Right atrium auricular region (tissue), 2 donors: ENCODE measurements around the gene IRF2. TPM values are rescaled to one million over a fixed set of nuclear protein-coding genes. Genes with fewer than 3 reads are reported as not detected.

Experiments used
- DNase-seq: peaks from one replicate; pipeline ENCODE4 v3.0.0-alpha.2; 2019; ENCODE audit warnings: low spot score
- H3K27ac ChIP-seq, 2 donors: fragments of 200-600 bp; sonication (generic); 1 replicate in 1 of 2; 2 replicates in 1 of 2; pipeline ENCODE4 v1.5.1; 2016 to 2019
- H3K27me3 ChIP-seq, 2 donors: fragments of 200-600 bp; sonication (generic); one replicate each; pipeline versions ENCODE4 v1.5.1 to v1.6.0; 2017 to 2019
- H3K36me3 ChIP-seq: fragments of 200-600 bp; sonication (generic); one replicate; pipeline ENCODE4 v1.5.1; 2016
- H3K4me1 ChIP-seq, 2 donors: fragments of 200-600 bp; sonication (generic); one replicate each; pipeline versions ENCODE4 v1.5.1 to v1.6.0; 2017 to 2019
- H3K4me3 ChIP-seq, 2 donors: fragments of 200-600 bp; sonication (generic); 1 replicate in 1 of 2; 2 replicates in 1 of 2; pipeline ENCODE4 v1.5.1; 2017 to 2019; ENCODE audit warnings: mild to moderate bottlenecking in 1 of 2, moderate library complexity in 1 of 2
- H3K9me3 ChIP-seq, 2 donors: fragments of 200-600 bp; sonication (generic); one replicate each; pipeline ENCODE4 v1.5.1; 2019
- total RNA-seq, 2 donors: library from RNA; depleted of rRNA; stranded (reverse); fragments of >200 nt; gene quantifications; one replicate each; pipeline ENCODE4 v1.1.0, GENCODE V29; 2016
- TF ChIP-seq, protein P1 (sequence below), 2 donors: fragments of 200-600 bp; sonication (generic); IDR thresholded peaks; one replicate each; pipeline ENCODE4 v1.5.1; 2019; ENCODE audit warnings: antibody characterized with exemption in 2 of 2

Gene IRF2
- total RNA-seq, 2 donors from 2014 or later, result 17.7 to 24.5 TPM

DNA sequence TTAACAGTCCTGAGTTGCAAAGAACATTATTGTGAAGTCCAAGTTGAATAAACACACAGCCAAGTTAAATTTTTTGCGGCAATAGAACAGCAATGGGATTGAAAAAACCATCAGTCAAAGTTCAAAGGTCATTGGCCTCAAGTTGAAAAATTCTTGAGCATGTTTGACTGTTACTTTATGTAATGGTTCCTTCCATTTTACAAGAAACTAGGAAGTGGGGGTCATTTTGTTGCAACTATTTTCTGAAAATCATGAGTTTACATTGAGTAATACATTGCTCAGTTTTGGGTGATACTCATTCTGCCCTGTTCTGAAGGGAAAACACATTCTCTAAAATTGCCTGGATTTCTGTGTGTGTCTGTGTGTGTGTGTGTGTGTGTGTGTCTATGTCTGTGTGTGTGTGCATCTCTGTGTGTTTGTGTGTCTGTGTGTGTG, 5.2 kb upstream of the IRF2 start:
- no peak overlapping the region for H3K4me3 ChIP-seq
- no peaks in the 10 kb centered on the region for H3K27me3 ChIP-seq
- TF ChIP-seq, protein P1, sequence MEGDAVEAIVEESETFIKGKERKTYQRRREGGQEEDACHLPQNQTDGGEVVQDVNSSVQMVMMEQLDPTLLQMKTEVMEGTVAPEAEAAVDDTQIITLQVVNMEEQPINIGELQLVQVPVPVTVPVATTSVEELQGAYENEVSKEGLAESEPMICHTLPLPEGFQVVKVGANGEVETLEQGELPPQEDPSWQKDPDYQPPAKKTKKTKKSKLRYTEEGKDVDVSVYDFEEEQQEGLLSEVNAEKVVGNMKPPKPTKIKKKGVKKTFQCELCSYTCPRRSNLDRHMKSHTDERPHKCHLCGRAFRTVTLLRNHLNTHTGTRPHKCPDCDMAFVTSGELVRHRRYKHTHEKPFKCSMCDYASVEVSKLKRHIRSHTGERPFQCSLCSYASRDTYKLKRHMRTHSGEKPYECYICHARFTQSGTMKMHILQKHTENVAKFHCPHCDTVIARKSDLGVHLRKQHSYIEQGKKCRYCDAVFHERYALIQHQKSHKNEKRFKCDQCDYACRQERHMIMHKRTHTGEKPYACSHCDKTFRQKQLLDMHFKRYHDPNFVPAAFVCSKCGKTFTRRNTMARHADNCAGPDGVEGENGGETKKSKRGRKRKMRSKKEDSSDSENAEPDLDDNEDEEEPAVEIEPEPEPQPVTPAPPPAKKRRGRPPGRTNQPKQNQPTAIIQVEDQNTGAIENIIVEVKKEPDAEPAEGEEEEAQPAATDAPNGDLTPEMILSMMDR (IDR thresholded peaks at IDR 0.05), result no peak
- H3K36me3 ChIP-seq, result no peaks in the 10 kb centered on the region
- no peak for DNase-seq
- no peak overlapping the region for H3K27ac ChIP-seq
- H3K9me3 ChIP-seq, result no peaks in the 10 kb centered on the region
- H3K4me1 ChIP-seq, result peaks cover 0 to 23% of the 10 kb centered on the region in 2 donors

DNA sequence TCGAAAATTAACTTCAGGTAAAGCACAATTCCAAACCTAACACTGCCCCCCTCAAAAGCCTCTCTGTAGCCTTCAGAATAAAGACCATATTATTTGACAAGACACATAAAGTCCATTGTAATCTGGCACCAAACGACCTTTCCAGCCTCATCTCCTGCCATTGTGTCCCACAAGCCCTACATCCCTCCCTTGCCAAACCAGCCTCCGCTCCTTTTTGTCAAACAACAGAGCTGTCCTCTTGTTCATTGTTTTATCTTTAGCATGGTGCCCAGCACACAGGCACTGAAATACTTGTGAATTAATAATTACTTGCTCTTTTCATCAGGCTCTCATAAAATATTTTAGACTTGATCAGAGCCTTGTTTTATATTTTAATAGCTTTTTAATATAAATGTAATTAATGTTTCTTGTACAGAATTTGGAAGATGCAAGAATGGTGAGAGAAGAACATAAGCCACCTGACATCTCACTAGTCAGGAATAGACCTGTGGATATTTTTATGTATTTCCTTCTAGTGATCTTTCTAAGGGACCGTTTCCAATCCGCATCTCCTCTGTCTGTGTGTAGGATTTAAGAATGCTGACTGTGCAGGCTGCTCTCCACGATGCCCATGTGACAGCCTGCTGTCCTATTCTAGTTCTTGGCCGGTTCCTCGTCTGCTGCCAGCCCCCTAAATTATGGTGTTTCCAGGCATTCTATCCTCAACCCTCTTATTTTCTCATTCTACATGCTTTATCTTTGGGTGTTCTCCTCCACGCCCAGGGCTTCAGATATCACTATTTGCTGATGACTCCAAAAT, 3.0 kb upstream of the IRF2 start:
- Histone ChIP-seq H3K36me3 (no peaks in the 10 kb centered on the region), H3K9me3 (no peaks in the 10 kb centered on the region), H3K27me3 (no peaks in the 10 kb centered on the region), H3K27ac (peak overlapping the region in 1 of 2 donors; percentile 1), H3K4me3 (no peak overlapping the region), H3K4me1 (peaks cover 0 to 23% of the 10 kb centered on the region in 2 donors)
- no peak for DNase-seq
- TF ChIP-seq, protein P1 (IDR thresholded peaks at IDR 0.05), result no peak

DNA sequence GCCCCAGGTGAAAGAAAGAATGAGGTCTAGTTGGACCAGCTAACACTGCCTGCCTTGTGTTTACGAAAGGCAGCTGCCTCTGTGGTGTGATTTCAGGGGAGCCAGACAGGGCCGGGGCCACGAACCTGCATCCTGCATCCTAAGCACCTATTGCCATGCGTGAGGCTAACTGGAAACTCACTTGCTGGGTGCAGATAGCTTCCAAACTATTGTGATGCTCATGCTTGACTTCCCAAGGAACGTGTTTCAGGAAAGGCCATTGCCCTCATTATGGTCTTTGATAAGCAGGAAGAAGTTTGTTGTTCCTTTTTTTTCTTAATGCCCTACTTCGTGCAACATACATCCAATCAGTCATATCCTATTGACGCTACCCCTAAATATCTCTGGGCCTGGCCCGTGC, 2.3 kb upstream of the IRF2 start:
- Histone ChIP-seq H3K4me1 (peaks cover 0 to 30% of the 10 kb centered on the region in 2 donors), H3K9me3 (no peaks in the 10 kb centered on the region), H3K4me3 (no peak overlapping the region), H3K27me3 (no peaks in the 10 kb centered on the region), H3K27ac (peak overlapping the region in 1 of 2 donors; percentile 31), H3K36me3 (no peaks in the 10 kb centered on the region)
- no peak for DNase-seq
- TF ChIP-seq, protein P1 (IDR thresholded peaks at IDR 0.05), result no peak

DNA sequence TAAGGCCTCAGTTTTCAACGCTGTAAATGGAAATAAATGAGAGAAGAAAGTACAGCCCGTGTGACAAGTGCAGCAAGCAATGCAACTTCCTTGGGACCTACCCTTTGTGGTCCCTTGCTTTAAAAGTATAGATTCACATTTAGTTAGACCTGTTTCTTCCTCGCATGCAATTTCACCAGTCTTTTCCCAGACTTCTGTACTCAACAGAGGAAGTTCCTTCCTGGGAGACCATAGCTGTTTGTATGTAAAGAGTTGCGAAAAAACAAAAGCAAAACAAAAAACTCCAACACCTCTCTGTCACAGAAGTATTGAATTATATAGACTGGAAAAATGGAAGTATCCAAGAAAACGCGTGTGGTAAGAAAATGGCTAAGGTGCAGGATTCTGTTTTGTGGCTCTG, 1.1 kb upstream of the IRF2 start:
- H3K27ac ChIP-seq, result peak overlapping the region; percentile 98
- H3K9me3 ChIP-seq, result no peaks in the 10 kb centered on the region
- H3K36me3 ChIP-seq, result no peaks in the 10 kb centered on the region
- TF ChIP-seq, protein P1 (IDR thresholded peaks at IDR 0.05), result no peak
- no peaks in the 10 kb centered on the region for H3K27me3 ChIP-seq
- no peak for DNase-seq
- H3K4me1 ChIP-seq, result peaks cover 0 to 37% of the 10 kb centered on the region in 2 donors
- peak overlapping the region; percentile 87 to 94 for H3K4me3 ChIP-seq

DNA sequence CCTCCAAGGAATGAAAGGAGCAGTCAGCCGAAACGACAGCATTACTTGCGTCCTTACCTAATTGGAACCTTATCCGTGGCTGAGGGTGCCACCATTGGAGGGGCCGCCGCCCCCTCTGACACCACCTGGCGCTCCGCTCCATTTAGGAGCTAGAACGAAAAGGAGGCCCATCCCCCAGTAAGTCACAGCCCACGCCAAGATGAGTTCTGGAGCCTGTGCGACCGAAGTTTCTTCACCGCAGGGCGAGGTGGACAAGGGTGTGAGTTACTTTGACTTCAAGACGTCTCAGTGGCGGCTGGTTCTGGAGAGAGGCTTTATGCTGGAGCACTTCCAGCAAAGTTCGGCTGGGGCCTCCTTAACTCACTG, 729 bp upstream of the IRF2 start:
- H3K4me1 ChIP-seq, result peaks cover 0 to 41% of the 10 kb centered on the region in 2 donors
- DNase-seq, result peak; percentile 78

More for the DNA sequence above, 729 bp upstream of the IRF2 start:
- no peaks in the 10 kb centered on the region for H3K27me3 ChIP-seq
- H3K4me3 ChIP-seq, result peak overlapping the region; percentile 87 to 94
- peak overlapping the region; percentile 98 for H3K27ac ChIP-seq
- no peaks in the 10 kb centered on the region for H3K36me3 ChIP-seq
- no peaks in the 10 kb centered on the region for H3K9me3 ChIP-seq
- TF ChIP-seq, protein P1 (IDR thresholded peaks at IDR 0.05), result no peak
